Upper lobe of right lung (tissue), 1 donor: ENCODE results near the gene PLCL2. TPM values are rescaled to one million over a fixed set of nuclear protein-coding genes. Genes with fewer than 3 reads are reported as not detected.

ENCODE experiments used
- ATAC-seq: fragments of 200-7000 bp; cut with Tn5 transposase; one replicate; pipeline ENCODE4 v1.9.1; 2020; ENCODE audit warnings: mild to moderate bottlenecking, moderate library complexity
- DNase-seq: peaks from one replicate; pipeline ENCODE4 v3.0.0-alpha.2; 2020
- H3K27ac ChIP-seq: fragments of 200-600 bp; one replicate; pipeline ENCODE4 v1.8.0; 2022
- H3K27me3 ChIP-seq: fragments of 200-600 bp; one replicate; pipeline ENCODE4 v1.8.0; 2022; ENCODE audit warnings: mild to moderate bottlenecking
- H3K36me3 ChIP-seq: fragments of 200-600 bp; one replicate; pipeline ENCODE4 v1.8.0; 2022
- H3K4me1 ChIP-seq: fragments of 200-600 bp; one replicate; pipeline ENCODE4 v1.8.0; 2022
- H3K4me3 ChIP-seq: fragments of 200-600 bp; one replicate; pipeline ENCODE4 v1.8.0; 2022; ENCODE audit warnings: mild to moderate bottlenecking
- H3K9me3 ChIP-seq: fragments of 200-600 bp; one replicate; pipeline ENCODE4 v1.8.0; 2022
- CTCF ChIP-seq: fragments of 200-600 bp; IDR thresholded peaks from one replicate; pipeline ENCODE4 v1.8.0; 2022; ENCODE audit warnings: antibody characterized with exemption
- intact Hi-C: fragments of 100-400 bp; cut with DNase I; formaldehyde crosslinking; loops from one replicate; pipeline ENCODE4 v1.11.0; 2022
- total RNA-seq: library from RNA; stranded (reverse); fragmentation: NEBNext Ultra II Directional; extraction: Animal tissue kit (Norgen Biotek cat#: 25700); gene quantifications from one replicate; pipeline ENCODE4 v1.2.1, GENCODE V29; 2021
- donor health status: DM: no; HTN: yes; CAD: no; lungs with severe emphysema.

Gene PLCL2
- total RNA-seq, 1 donor from 2014 or later, result 9.1 TPM

GRCh38 chr3:16998236-16998923, 113.6 kb downstream of the PLCL2 start:
- no peak overlapping the region for H3K4me3 ChIP-seq
- intact Hi-C loops, result no loop called here
- H3K4me1 ChIP-seq, result no peaks in the 10 kb centered on the region
- DNase-seq (no peak), ATAC-seq (no peak)
- no peak overlapping the region for H3K27ac ChIP-seq
- no peaks in the 10 kb centered on the region for H3K9me3 ChIP-seq
- no peak for TF ChIP-seq CTCF
- H3K27me3 ChIP-seq, result no peaks in the 10 kb centered on the region
- no peaks in the 10 kb centered on the region for H3K36me3 ChIP-seq

GRCh38 chr3:16999161-16999560, 114.4 kb downstream of the PLCL2 start:
- DNase-seq (no peak), ATAC-seq (no peak)

GRCh38 chr3:16999871-17000270, 115.1 kb downstream of the PLCL2 start:
- H3K27me3 ChIP-seq, result no peaks in the 10 kb centered on the region
- no peak overlapping the region for H3K4me3 ChIP-seq
- H3K4me1 ChIP-seq, result no peaks in the 10 kb centered on the region
- TF ChIP-seq CTCF, result no peak
- no peaks in the 10 kb centered on the region for H3K9me3 ChIP-seq
- no peak overlapping the region for H3K27ac ChIP-seq
- DNase-seq (no peak), ATAC-seq (no peak)
- H3K36me3 ChIP-seq, result no peaks in the 10 kb centered on the region
- intact Hi-C loops, result no loop called here

More at GRCh38 chr3:16999161-16999560, 114.4 kb downstream of the PLCL2 start:
- TF ChIP-seq CTCF, result no peak
- no peak overlapping the region for H3K4me3 ChIP-seq
- no peaks in the 10 kb centered on the region for H3K9me3 ChIP-seq
- H3K27me3 ChIP-seq, result no peaks in the 10 kb centered on the region
- H3K27ac ChIP-seq, result no peak overlapping the region
- H3K4me1 ChIP-seq, result no peaks in the 10 kb centered on the region
- intact Hi-C loops, result no loop called here
- no peaks in the 10 kb centered on the region for H3K36me3 ChIP-seq

GRCh38 chr3:17003457-17003856, 118.7 kb downstream of the PLCL2 start:
- intact Hi-C loops, result no loop called here
- no peak overlapping the region for H3K4me3 ChIP-seq
- H3K4me1 ChIP-seq, result peaks cover 5% of the 10 kb centered on the region
- ATAC-seq (no peak), DNase-seq (no peak)
- H3K36me3 ChIP-seq, result no peaks in the 10 kb centered on the region
- no peak overlapping the region for H3K27ac ChIP-seq
- H3K27me3 ChIP-seq, result no peaks in the 10 kb centered on the region
- H3K9me3 ChIP-seq, result no peaks in the 10 kb centered on the region
- no peak for TF ChIP-seq CTCF

GRCh38 chr3:17006132-17006852, 121.5 kb downstream of the PLCL2 start:
- Histone ChIP-seq H3K4me1 (peaks cover 5% of the 10 kb centered on the region), H3K27me3 (no peaks in the 10 kb centered on the region), H3K9me3 (no peaks in the 10 kb centered on the region), H3K27ac (no peak overlapping the region), H3K4me3 (no peak overlapping the region), H3K36me3 (no peaks in the 10 kb centered on the region)
- intact Hi-C loops, result no loop called here
- peak; percentile 55 for ATAC-seq
- DNase-seq, result no peak
- TF ChIP-seq CTCF, result no peak
